GM19438 (cell line): ENCODE results near the gene CERS5.

ENCODE experiments used
- ATAC-seq: cut with Tn5 transposase; IDR thresholded peaks from one replicate; pipeline ENCODE4 v1.9.1; 2021; ENCODE audit warnings: low read depth; ENCODE audit not compliant: unreplicated experiment

Gene CERS5

GRCh38 chr12:50142993-50143392 lies 24.2 kb downstream of the CERS5 start:
- no peak for ATAC-seq

GRCh38 chr12:50132505-50133135 lies 34.5 kb downstream of the CERS5 start:
- ATAC-seq = no peak

- no peak for ATAC-seq
Observed at GRCh38 chr12:50129290-50129689, 37.9 kb downstream of the CERS5 start.

GRCh38 chr12:50127546-50127945 lies 39.6 kb downstream of the CERS5 start:
- no peak for ATAC-seq

GRCh38 chr12:50123203-50123602 lies 44.0 kb downstream of the CERS5 start:
- ATAC-seq = no peak

GRCh38 chr12:50121641-50122040 lies 45.5 kb downstream of the CERS5 start:
- ATAC-seq = no peak

GRCh38 chr12:50120953-50121352 lies 46.2 kb downstream of the CERS5 start:
- no peak for ATAC-seq

GRCh38 chr12:50120521-50120920 lies 46.6 kb downstream of the CERS5 start:
- ATAC-seq = no peak

- ATAC-seq = no peak
Observed at GRCh38 chr12:50119387-50119786, 47.8 kb downstream of the CERS5 start.

- ATAC-seq = no peak
Observed at GRCh38 chr12:50117057-50117622, 50.0 kb downstream of the CERS5 start.

- ATAC-seq = no peak
Observed at GRCh38 chr12:50112456-50113218, 54.5 kb downstream of the CERS5 start.

- peak; percentile 73 for ATAC-seq
Observed at GRCh38 chr12:50111693-50112455, 55.3 kb downstream of the CERS5 start, which contains the start of gene COX14. COX14 (plus strand) TSS chr12:50112236; CDS start chr12:50120044, 7,808 bp downstream.

GRCh38 chr12:50111395-50111692 lies 55.8 kb downstream of the CERS5 start:
- no peak for ATAC-seq

- no peak for ATAC-seq
Observed at GRCh38 chr12:50110762-50111351, 56.3 kb downstream of the CERS5 start.

- ATAC-seq = no peak
Observed at GRCh38 chr12:50110127-50110761, 56.9 kb downstream of the CERS5 start.

- ATAC-seq = no peak
Observed at GRCh38 chr12:50109319-50109718, 57.9 kb downstream of the CERS5 start.

GRCh38 chr12:50107416-50108268 lies 59.5 kb downstream of the CERS5 start:
- no peak for ATAC-seq

- no peak for ATAC-seq
Observed at GRCh38 chr12:50106907-50107306, 60.3 kb downstream of the CERS5 start.

- no peak for ATAC-seq
Observed at GRCh38 chr12:50105913-50106450, 61.2 kb downstream of the CERS5 start.
